Measurements from ENCODE around the gene CDK11B.

CDK11B gene

DNA sequence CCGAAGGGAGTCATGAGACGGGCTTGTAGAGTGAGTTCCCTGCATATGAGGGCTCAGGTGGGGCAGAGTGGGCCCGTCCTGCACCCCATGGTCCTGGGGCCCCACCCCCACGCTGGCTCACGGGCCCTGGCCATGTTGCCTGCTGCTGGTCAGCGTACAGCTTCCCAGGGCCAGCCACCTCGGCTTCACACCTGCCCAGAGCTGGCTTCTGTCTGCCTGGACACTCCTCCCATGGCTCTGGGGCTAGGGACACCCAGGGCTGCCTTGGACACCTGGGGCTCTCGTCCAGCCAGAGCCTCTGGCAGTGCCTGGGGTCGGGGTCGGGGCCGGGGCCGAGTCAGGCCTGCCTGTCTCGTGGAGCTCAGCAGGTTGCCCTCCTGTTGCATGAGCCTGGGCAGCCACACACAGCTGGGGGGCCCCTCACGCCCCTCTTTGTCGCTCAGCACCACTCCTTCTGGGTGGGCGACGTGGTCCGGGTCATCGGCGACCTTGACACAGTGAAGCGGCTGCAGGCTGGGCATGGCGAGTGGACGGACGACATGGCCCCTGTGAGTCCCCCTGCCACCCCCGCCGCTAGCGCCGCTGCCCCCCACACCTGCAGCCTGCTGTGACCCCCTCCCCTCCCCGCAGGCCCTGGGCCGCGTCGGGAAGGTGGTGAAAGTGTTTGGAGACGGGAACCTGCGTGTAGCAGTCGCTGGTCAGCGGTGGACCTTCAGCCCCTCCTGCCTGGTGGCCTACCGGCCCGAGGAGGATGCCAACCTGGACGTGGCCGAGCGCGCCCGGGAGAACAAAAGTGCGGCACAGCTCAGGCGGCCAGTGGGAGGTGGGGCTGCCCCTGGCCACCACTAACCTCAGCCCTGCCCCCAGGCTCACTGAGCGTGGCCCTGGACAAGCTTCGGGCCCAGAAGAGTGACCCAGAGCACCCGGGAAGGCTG is 32.3 kb downstream of the CDK11B start:
- no peak for DNase-seq

DNA sequence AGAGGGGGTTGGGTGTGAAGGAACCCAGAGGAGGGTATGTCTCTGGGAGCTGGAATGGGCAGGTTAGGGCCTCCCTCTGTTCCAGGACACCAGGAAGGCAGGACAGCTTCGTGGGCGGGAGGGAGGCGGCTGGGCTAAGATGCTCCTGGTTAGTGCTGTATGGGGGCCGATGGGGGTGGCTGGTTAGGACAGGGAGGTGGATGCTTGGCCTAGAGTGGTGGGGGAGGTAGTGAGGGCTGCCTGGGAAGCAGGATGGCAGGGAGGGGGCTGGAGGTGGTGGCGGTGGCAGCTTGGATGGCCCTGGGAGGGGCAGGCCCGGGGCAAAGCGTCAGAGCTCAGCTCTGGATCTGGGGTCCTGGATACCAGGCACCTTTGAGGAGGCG is 33.0 kb downstream of the CDK11B start:
- DNase-seq = no peak

DNA sequence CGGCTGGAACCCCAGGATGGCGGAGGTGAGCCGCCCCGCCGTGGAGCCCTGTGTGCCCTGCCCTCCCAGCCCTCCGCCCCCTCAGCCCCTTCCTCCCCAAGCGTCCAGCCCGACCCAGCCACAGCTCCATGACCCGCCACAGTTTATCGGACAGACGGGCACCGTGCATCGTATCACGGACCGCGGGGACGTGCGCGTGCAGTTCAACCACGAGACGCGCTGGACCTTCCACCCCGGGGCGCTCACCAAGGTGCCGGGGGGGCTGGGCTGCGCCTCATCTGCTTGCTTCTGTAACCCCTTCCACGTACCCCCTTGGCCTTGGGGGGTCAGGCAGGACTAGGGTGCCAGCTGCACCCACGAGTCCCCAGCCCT is 33.4 kb downstream of the CDK11B start:
- DNase-seq = no peak

DNA sequence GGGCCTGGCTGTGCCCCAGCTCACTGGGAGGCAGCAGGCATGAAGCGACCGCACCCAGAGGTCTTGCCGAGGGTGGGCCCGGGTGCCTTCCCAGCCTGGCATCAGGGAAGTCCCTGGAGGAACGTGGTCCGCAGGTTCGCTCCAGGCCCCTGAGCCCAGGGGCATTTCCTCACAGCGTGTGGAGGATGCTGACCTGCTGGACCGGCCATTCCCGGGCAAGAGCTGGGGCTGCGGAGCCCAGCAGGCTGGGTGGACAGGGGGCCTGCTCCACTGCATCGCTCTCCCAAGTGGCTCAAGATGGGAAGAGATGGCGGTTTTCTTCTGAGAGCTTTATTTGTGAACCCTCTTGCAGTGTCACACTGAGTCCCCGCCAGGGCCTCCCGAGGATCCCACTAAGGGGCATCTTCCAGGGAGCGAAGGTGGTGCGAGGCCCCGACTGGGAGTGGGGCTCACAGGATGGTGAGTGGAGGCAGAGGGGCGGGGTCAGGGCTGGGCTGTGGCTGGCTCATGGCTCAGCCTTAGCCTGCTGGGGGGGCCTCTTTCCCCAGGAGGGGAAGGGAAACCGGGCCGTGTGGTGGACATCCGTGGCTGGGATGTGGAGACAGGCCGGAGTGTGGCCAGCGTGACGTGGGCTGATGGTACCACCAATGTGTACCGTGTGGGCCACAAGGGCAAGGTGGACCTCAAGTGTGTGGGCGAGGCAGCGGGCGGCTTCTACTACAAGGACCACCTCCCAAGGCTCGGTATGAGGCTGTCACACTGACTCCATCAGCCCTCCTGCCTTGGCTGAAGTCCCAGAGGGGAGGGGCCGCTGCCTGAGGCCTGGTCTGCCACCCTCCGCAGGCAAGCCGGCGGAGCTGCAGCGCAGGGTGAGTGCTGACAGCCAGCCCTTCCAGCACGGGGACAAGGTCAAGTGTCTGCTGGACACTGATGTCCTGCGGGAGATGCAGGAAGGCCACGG is 34.1 kb downstream of the CDK11B start:
- DNase-seq = no peak

DNA sequence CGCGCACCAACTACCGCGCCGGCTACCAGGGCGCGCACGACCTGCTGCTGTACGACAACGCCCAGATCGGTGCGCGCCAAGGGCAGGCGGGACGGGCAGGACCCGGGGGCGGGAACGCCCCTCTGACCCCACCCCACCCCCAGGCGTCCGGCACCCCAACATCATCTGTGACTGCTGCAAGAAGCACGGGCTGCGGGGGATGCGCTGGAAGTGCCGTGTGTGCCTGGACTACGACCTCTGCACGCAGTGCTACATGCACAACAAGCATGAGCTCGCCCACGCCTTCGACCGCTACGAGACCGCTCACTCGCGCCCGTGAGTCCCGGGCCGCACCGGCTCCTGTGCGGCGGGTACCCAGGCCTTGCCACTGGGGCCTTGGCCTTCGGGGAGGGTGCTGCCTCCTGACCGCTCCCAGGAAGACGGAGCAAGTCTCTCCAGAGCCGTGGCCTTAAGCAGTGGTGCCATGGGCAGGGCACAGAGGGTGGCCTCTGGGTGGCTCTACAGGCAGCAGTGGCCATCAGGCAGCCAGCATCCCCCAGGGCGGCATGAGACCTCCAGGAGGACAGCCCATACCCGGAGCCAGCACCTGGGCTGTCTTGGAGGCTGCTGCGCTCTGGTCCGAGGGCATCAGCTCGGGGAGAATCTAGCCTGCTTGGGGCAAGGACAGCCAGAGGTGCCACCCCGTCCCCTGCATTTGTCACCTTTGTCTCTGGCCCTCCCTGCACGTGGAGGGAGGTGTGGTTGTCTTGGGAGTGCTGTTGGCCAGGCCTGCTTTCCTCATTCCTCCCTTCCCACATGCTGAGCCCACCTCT is 35.0 kb downstream of the CDK11B start:
- DNase-seq = no peak

DNA sequence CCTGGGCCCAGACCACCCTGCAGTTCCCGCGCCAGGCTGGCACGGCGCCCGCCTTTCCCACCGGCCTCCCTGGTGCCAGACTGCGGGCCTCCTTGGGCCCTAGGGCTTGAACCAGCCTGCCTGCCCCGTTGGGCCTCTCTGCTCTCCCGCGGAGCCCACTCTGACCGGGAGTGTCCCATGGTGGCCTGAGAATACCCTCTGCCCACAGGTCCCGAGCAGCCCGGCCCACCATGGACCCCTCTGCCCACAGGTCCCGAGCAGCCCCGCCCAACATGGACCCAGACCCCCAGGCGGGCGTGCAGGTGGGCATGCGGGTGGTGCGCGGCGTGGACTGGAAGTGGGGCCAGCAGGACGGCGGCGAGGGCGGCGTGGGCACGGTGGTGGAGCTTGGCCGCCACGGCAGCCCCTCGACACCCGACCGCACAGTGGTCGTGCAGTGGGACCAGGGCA is 35.6 kb downstream of the CDK11B start:
- no peak for DNase-seq

DNA sequence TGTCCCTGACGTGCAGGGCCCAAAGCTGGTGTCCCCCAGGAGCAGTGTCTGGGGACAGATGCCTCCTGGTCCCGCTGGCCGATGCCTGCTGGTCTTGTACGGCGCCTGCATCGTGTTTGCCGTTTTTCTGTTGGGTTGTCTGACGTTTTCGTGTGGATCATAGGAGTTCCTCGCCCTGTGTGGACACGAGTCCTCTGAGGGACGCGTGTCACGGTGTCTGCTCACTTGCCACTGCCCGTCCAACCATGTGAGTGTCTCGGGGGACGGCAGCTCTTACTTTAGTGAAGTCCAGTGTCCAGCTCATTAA is 36.1 kb downstream of the CDK11B start:
- no peak for DNase-seq

DNA sequence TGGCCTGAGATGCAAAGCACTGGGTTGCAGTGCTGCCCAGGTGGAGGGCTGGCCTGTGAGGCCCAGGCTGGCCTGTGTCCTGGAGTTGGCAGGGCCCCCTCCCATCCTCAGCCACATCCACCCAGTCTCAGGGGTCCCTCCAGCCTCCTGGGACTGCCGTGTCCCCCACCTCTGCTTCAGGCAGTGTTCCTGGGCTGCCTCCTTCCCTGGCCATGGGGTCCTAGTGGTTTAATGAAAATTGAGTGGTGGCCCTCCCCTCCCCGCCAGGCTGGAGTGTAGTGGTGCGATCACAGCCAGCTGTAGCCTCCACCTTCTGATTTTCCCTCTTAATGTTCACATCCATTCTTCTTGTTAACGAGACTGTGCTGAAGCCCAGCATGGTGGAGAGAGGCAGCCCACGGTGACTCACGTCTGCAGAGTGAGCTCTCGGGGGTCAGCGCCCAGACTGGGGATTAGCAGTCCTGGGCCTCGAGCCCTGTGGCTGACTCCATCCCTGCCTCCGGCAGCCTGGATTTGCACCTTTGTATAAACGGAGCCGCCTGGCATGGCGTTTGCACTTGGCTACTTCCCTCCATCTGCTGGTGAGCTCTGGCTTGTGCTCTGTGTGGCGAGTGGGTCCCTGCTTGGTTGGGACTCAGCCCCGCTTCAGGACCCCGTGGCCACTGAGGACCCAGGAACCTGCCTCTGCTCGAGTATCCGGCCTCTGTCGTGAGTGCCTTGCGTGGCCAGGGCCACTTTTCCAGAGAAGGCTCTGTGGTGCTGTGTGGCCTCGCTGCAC is 36.6 kb downstream of the CDK11B start:
- peak; percentile 35 for DNase-seq

DNA sequence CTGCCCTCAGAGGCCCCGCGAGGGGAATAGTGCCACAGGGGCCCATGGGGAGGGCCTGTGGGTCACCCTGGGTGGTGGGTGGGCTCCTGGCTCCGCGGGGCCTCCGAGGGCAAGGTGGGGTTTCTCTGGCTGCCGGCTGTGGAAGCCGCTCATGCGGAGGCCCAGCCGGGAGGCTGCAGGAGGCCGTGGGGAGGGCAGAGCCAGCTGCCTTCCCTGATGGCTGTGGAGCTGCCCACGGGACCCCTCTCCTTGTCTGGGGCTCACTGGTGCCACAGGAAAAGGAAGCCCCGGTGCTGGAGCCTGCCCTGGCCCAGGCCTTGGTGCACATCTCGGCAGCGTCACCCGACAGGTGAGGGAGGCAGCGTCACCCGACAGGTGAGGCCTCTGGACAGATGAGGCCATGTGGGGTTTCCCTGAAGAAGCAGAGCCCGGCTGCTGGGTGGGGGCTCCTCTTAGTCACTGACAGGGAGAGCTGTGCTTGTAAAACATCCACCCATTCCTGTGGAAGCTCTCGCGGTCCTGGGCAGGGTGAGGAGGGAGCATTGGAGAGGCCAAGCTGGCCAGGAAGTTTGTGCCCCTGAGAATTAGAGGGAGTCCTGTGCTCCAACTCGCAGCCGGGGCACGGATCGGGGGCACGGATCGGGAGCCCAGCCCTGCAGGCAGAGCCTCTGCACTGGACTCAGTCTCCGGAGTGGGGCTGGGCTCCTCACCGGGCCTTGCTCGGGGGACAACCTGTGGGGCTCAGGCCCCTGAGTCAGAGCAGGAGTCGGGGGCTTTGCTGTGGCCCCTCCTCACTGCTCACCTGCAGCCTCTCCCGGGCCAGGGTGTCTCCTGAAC is 37.4 kb downstream of the CDK11B start:
- DNase-seq = no peak

DNA sequence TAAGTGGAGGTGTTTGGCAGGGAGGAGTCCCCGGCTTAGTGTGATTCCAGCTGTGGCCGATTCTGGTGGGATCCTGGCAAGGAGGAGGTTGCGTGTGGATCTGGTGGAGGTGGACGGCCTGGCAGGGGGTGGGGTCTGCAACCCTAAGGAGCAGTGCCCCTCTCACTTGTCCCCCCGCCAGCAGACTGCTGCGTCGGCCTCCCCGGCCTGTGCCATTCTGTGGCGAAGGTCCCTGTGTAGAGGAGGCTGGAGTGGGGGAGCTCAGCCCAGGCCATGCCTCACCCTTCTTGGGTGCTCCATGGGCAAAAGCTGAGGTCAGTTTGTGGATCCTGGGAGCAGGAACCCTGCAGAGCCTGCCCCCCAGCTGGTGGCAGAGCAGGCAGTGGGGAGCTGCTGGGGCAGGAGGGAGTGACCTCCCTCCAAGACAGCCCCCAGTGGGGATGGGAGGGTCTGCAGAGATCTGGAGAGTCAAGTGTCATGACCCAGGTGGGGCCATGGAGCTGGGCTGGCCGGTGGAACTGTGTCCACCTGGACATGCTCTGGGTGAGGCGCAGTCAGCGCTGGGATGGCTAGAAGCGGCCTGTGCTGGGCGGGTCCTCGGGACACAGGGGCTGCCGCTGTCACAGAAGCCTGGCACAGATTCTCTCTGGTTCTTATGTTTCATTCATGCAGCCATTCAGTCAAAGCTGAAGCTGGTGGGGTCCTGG is 38.2 kb downstream of the CDK11B start:
- no peak for DNase-seq

DNA sequence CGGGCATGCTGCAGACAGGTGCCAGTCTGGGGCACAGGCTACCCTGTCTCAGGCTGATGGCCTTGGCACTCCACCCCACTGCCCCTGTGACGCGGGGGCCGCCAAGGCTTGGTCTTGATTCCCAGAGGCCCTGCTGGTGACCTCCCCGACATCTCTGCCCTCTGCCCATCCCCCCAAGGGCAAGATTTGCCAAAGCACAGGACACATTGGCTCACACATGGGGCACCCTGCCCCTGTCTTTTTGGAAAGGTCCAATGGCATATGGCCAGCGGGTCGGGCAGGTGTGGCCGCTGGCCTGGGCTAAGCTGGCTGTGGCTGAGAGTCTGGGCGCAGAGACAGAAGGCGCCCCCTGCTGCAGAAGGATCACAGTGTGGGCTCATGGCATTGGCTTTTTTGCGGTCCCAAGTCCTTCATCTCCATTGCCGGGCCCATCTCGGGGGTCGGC is 38.9 kb downstream of the CDK11B start:
- DNase-seq = no peak

DNA sequence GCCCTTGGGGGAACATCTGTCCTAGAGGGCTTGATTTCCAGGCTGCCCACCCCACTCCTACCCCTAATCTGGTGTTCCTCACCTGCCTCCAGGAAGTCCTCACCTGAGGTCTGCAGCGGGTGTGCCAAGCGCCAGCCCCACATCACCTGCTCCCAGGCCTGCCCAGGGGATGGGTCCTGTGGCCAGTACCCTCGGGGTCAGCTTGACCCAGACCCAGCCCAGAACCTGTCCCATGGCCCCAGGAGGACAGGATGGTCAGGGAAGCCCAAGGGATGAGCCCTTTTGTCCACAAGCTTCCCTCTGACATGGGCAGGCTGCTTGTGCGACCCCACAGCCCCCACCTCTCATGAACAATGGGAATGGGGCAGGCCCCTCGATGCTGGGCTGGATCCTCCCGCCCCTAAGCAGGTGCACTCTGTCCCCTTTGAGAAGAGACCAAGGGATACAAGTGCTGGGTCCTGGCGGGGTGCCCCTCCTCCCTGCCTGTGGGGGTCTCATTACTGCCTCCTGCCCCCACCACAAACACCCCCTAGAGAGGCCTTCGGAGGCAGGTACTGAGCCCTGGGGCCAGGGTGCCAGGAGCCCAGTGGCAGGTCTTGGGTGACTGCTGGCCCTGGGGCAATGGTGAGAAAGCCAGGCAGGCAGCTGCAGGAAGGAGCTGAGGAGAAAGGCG is 40.3 kb downstream of the CDK11B start:
- DNase-seq = no peak

DNA sequence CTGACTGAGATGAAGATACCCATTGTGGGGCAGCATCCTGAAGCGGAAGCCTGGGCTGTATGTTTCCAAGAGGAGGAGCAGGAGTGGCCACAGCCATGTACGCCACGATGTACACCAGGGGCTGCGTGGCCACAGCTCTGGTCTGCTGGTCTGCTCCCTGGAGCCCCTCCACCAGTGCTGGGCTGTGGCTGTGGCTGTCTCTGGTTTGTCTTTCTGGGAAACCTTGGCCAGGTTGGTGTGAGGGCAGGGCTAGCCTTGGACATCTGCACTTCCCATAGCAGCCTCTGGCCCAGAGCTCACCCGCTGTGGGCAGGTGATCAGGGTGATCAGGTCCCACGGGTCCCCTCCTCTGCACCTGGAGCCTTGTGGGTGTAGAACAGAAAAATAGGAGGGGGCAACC is 40.9 kb downstream of the CDK11B start:
- no peak for DNase-seq

DNA sequence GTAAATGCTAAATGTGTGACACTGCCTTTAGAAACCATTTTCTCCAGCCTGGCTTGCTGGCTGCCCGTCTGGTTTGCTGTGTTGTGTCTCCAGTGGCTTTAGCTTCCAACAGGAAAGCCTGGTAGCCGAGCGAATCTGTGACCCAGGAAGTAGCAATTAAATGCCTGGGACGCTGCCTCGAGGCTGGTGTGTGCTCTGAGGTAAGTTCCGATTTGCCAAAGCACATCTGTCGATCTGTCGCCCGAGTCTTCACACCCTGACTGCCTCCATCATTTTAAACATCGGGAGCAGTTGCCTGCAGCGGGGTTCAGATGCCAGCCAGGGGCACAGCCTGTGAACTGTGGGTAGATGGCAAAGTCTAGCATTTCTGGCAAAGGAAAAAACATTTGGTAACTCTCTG is 41.3 kb downstream of the CDK11B start:
- DNase-seq = no peak

DNA sequence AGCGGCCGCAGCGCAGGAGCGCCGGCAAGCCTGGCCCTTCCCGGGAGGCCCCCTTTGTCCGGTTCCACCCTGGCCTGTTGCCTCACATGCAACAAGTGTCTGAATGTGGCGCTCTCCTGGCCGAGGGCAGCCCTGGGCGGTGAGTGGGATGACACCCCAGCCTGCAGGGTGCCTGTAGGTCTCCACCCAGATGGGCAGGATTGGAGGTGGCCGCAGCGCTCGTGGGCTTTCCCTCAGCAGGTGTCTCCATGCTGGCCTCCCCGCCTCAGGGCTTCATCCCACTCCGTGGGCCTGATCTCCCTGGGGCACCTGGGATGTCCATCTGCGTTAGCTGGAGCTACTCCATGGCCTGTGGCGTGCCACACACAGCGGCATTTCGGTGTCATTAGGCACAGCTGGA is 42.0 kb downstream of the CDK11B start:
- no peak for DNase-seq

DNA sequence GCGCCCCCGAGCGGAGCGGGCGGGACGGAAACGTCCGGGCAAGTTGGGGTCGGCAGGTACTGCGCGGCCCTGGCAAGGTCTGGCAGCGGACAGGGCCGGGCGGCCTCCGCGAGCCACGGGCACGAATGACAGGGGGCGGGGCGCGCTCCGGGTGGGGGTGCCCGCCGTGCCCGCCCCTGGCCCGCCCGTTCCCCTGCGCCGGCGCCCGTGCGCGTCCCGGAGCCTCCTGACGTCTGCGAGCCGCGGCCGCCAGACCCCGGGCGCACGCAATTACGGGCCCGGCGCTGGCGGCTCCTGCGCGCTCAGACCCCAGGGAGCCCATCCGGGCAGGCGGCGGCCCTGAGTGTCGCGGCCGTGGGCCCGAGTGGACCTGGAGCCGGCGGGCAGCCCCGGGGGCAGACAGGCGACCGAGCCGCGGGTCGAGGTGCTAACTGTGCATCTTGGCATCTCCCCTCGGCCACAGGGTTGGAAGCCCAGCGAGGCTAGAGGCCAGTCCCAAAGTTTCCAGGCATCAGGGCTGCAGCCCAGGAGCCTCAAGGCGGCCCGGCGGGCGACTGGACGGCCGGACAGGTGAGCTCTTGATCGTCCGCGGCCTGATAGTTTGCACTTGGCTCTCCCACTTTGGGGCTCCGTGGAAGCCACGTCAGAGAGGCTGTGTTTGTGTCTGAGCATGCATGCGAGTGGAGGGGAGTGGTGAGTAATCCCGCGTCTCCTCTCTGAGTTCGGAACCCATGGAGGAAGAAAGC is 42.6 kb downstream of the CDK11B start:
- no peak for DNase-seq

DNA sequence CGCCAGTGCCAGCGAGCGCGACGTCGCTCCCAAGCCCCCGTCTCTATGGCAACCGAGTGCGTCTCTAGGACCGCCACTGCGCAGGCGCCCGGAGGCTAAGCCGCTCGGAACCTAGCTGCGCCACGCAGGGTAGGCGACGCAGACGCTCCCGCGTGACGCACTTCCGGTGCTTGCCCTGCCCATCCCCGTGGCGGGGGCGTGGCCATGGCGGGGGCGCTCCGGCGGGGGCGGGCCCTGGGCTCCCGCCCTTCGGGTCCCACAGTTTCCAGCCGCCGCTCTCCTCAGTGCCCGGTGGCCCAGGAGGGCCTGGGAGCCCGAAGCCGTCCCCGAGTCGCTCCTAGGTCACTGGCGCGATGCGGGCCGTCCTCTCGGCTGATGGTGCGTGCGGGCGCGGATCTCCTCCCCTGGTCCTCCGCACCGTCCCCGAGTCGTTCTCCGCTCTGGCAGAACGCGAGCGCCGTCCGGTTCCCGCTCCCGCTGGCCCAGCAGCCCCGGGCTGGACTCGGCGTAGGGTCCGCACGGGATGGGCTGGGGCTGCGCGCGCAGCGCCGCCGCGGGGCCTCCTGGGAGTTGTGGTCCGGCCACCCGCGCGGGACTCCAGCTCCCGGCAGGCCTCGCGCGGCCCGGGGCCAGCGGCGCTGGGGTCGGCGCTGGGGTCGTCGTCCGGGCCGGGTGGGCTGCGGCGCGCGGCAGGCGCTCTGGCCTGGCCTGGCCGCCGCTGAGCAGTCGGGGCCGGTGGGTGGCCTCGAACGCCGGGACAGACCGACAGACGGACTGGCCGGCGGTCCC is 43.4 kb downstream of the CDK11B start, which contains the start of gene MIB2:
Gene MIB2, plus strand, starts transcription at position 245 of the 789 bp plus-strand sequence. CDS start 7,953 bp downstream, outside the sequence.
- peak; percentile 96 for DNase-seq

DNA sequence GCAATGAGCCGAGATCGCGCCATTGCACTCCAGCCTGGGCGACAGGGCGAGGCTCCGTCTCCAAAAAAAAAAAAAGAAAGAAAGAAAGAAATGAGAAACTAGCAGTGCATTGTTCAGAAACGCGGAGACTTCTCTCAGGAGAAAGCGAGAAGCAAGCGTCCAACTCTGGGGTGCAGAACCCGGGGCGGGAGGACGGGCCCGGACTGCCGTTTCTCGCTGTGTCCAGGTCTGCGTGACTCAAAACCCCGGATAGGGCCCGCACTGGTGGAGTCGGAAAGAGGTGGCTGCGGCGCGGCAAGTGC is 43.9 kb downstream of the CDK11B start:
- no peak for DNase-seq
